CD4-positive, alpha-beta T cell (primary cell): Measurements from ENCODE around the gene GNG7. TPM values are rescaled to one million over a fixed set of nuclear protein-coding genes. Genes with fewer than 3 reads are reported as not detected.
A peak's percentile ranks its signal among the peaks of the same experiment; 100 is the strongest.

Source experiments
- ATAC-seq: fragments of 200-7000 bp; cut with Tn5 transposase; one replicate; pipeline ENCODE4 v1.10.0; 2022; ENCODE audit warnings: mild to moderate bottlenecking; ENCODE audit not compliant: poor library complexity
- CTCF ChIA-PET: fragments of 350-600 bp; sonication (Branson Sonifier 250); formaldehyde crosslinking; loops from one replicate; lab custom pipeline; 2021; ENCODE audit warnings: antibody characterized with exemption, inconsistent platforms; lab: Charles Lee
- POLR2A ChIA-PET: fragments of 350-600 bp; sonication (Branson Sonifier 250); formaldehyde crosslinking; loops from one replicate; lab custom pipeline; 2021; ENCODE audit warnings: antibody characterized with exemption, inconsistent platforms; lab: Charles Lee
- DNase-seq, 14 experiments: peaks; one replicate each; pipeline ENCODE4 v3.0.0-alpha.2; 2013 to 2020; ENCODE audit warnings: mixed read lengths in 2 of 14
- H3K27ac ChIP-seq, 2 donors: one replicate each; pipeline versions ENCODE4 v1.5.1 to v1.7.0; 2013; ENCODE audit warnings: low read length in 2 of 2, low read depth in 1 of 2, mild to moderate bottlenecking in 1 of 2
- H3K27me3 ChIP-seq, 2 experiments: 1 replicate in 1 of 2; 2 replicates in 1 of 2; pipeline versions ENCODE4 v1.6.1 to v1.7.0; 2013; ENCODE audit warnings: low read length in 2 of 2, control low read depth in 1 of 2, mild to moderate bottlenecking in 1 of 2, moderate library complexity in 1 of 2; ENCODE audit not compliant: insufficient read depth in 2 of 2, control insufficient read depth in 1 of 2
- H3K36me3 ChIP-seq: one replicate; pipeline ENCODE4 v1.6.1; 2013; ENCODE audit warnings: low read length, control low read depth; ENCODE audit not compliant: insufficient read depth
- H3K4me1 ChIP-seq: one replicate; pipeline ENCODE4 v1.6.1; 2013; ENCODE audit warnings: low read length, control low read depth; ENCODE audit not compliant: insufficient read depth
- H3K4me3 ChIP-seq: one replicate; pipeline ENCODE4 v1.5.1; 2013; ENCODE audit warnings: mild to moderate bottlenecking, low read length, moderate library complexity
- H3K9me3 ChIP-seq, 2 experiments: 1 replicate in 1 of 2; 2 replicates in 1 of 2; pipeline versions ENCODE4 v1.6.1 to v1.7.0; 2013; ENCODE audit warnings: low read length in 2 of 2, mild to moderate bottlenecking in 2 of 2, control low read depth in 1 of 2, moderate library complexity in 1 of 2; ENCODE audit not compliant: control insufficient read depth in 1 of 2, insufficient read depth in 1 of 2
- H3K27ac Mint-ChIP-seq: one replicate; pipeline ENCODE4 v1.8.0; 2020; ENCODE audit warnings: mixed read lengths
- H3K27me3 Mint-ChIP-seq: one replicate; pipeline ENCODE4 v1.8.0; 2021; ENCODE audit warnings: mixed read lengths
- H3K36me3 Mint-ChIP-seq: one replicate; pipeline ENCODE4 v1.8.0; 2021; ENCODE audit warnings: low read depth, mixed read lengths
- H3K4me1 Mint-ChIP-seq: one replicate; pipeline ENCODE4 v1.8.0; 2021; ENCODE audit warnings: low read depth, mixed read lengths
- H3K4me3 Mint-ChIP-seq: one replicate; pipeline ENCODE4 v1.8.0; 2020; ENCODE audit warnings: mild to moderate bottlenecking, mixed read lengths
- H3K9me3 Mint-ChIP-seq: one replicate; pipeline ENCODE4 v1.8.0; 2020; ENCODE audit warnings: mixed read lengths
- CTCF ChIP-seq: fragments of 200-600 bp; IDR thresholded peaks from one replicate; pipeline ENCODE4 v1.8.0; 2022; ENCODE audit warnings: antibody characterized with exemption, mild to moderate bottlenecking
- intact Hi-C, 2 experiments: fragments of 100-400 bp; cut with DNase I in 1 of 2; cut with micrococcal nuclease in 1 of 2; formaldehyde crosslinking; loops; one replicate each; pipeline versions ENCODE4 v1.15.1 to v1.9.0; 2023 to 2025; cut with DNase I, micrococcal nuclease
- total RNA-seq, 174 experiments: library from RNA in 2 of 174; stranded (reverse) in 2 of 174; gene quantifications; one replicate each; pipeline ENCODE4 v1.2.3 and lab custom pipeline; 2021 to 2026

Gene GNG7
- total RNA-seq, 2 experiments from 2014 or later, result 5.2 to 5.7 TPM

GRCh38 chr19:2700660-2701360 is 1.7 kb downstream of the GNG7 start:
- ATAC-seq (no peak), DNase-seq (peak in 1 of 14 experiments; percentile 31)
- H3K4me1 ChIP-seq, result peaks cover 28% of the 10 kb centered on the region
- ChIA-PET POLR2A (interaction anchor here (0.5 to 2.0 kb wide), 3 partner anchors 84 to 224 kb away, joined by 3 to 5 read pairs (median 5); partner anchors contain the start of gene THOP1), CTCF (no interaction called here)
- no peak for TF ChIP-seq CTCF
- no peaks in the 10 kb centered on the region for H3K27me3 ChIP-seq
- no peak overlapping the region for H3K4me3 ChIP-seq
- peak overlapping the region; percentile 0 for H3K27ac Mint-ChIP-seq
- H3K36me3 ChIP-seq, result no peaks in the 10 kb centered on the region
- H3K9me3 Mint-ChIP-seq, result no peaks in the 10 kb centered on the region
- no peaks in the 10 kb centered on the region for H3K9me3 ChIP-seq
- H3K27me3 Mint-ChIP-seq, result no peaks in the 10 kb centered on the region
- H3K4me3 Mint-ChIP-seq, result peak overlapping the region; percentile 57
- intact Hi-C loops, result no loop called here
- H3K36me3 Mint-ChIP-seq, result no peaks in the 10 kb centered on the region
- H3K27ac ChIP-seq, result no peak overlapping the region
- H3K4me1 Mint-ChIP-seq, result peaks cover 40% of the 10 kb centered on the region

GRCh38 chr19:2699413-2700140 is 2.9 kb downstream of the GNG7 start:
- POLR2A ChIA-PET, result no interaction called here
- DNase-seq (peak in 1 of 14 experiments; percentile 12), ATAC-seq (no peak)
- H3K27ac Mint-ChIP-seq, result peak overlapping the region; percentile 59
- H3K36me3 Mint-ChIP-seq, result no peaks in the 10 kb centered on the region
- H3K4me1 ChIP-seq, result peaks cover 28% of the 10 kb centered on the region
- no peak overlapping the region for H3K27ac ChIP-seq
- no peaks in the 10 kb centered on the region for H3K27me3 Mint-ChIP-seq
- H3K9me3 ChIP-seq, result no peaks in the 10 kb centered on the region
- TF ChIP-seq CTCF, result no peak
- H3K4me3 ChIP-seq, result no peak overlapping the region
- CTCF ChIA-PET, result interaction anchor here (1.0 kb wide), 1 partner anchor 52 kb away, joined by 4 read pairs; no protein-coding TSS in a partner anchor
- H3K4me3 Mint-ChIP-seq, result peak overlapping the region; percentile 54
- no peaks in the 10 kb centered on the region for H3K36me3 ChIP-seq
- no peaks in the 10 kb centered on the region for H3K27me3 ChIP-seq
- intact Hi-C loops, result no loop called here
- H3K4me1 Mint-ChIP-seq, result peaks cover 45% of the 10 kb centered on the region
- H3K9me3 Mint-ChIP-seq, result no peaks in the 10 kb centered on the region

GRCh38 chr19:2694196-2694595 is 8.3 kb downstream of the GNG7 start:
- H3K4me3 ChIP-seq, result no peak overlapping the region
- ChIA-PET POLR2A (no interaction called here), CTCF (no interaction called here)
- no peak overlapping the region for H3K27ac ChIP-seq
- Mint-ChIP-seq H3K9me3 (no peaks in the 10 kb centered on the region), H3K27ac (no peak overlapping the region), H3K36me3 (no peaks in the 10 kb centered on the region), H3K4me3 (no peak overlapping the region), H3K4me1 (peaks cover 14% of the 10 kb centered on the region), H3K27me3 (no peaks in the 10 kb centered on the region)
- ATAC-seq, result no peak
- H3K36me3 ChIP-seq, result no peaks in the 10 kb centered on the region
- H3K9me3 ChIP-seq, result no peaks in the 10 kb centered on the region
- intact Hi-C loops, result no loop called here
- DNase-seq, result no peak
- H3K4me1 ChIP-seq, result peaks cover 5% of the 10 kb centered on the region
- no peaks in the 10 kb centered on the region for H3K27me3 ChIP-seq
- TF ChIP-seq CTCF, result no peak
